Prostate gland (tissue), 2 donors: ENCODE data around the gene SYTL5.

Source experiments
- CTCF ChIP-seq, 4 experiments: fragments of 200-600 bp in 2 of 4; fragments of 450-650 bp in 2 of 4; sonication (generic) in 2 of 4; IDR thresholded peaks; 1 replicate in 3 of 4; 2 replicates in 1 of 4; pipeline ENCODE4 v1.5.1; 2016 to 2019; ENCODE audit warnings: antibody characterized with exemption in 4 of 4, mild to moderate bottlenecking in 2 of 4, moderate library complexity in 2 of 4
- POLR2A ChIP-seq: fragments of 450-650 bp; IDR thresholded peaks from one replicate; pipeline ENCODE4 v1.6.1; 2016; ENCODE audit warnings: antibody characterized with exemption, mild to moderate bottlenecking
- POLR2AphosphoS5 ChIP-seq: sonication (generic); formaldehyde crosslinking; IDR thresholded peaks from one replicate; pipeline ENCODE4 v1.6.1; 2017; ENCODE audit warnings: antibody characterized with exemption

DNA sequence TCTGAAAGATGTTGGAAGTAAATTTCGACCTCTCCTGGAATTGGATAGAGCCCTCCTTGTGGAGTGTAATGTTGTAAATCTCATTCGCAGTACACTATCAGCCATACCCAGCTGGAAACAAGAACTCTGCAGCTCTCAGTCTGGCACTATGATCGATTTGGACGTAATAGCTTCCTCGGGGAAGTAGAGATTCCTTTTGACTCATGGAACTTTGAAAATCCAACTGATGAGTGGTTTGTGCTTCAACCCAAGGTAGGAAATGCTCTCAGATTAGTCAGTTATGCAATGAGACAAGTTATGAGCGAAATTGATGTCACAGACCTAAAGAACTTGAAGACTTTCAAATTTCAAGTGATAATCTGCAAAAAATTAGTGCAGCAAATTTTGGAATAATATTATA is 103.9 kb downstream of the SYTL5 start:
- TF ChIP-seq POLR2A (no peak), CTCF (IDR thresholded peaks at IDR 0.05) (no peak), POLR2AphosphoS5 (no peak)
